ENCODE data around the gene MCTP1.

DNA sequence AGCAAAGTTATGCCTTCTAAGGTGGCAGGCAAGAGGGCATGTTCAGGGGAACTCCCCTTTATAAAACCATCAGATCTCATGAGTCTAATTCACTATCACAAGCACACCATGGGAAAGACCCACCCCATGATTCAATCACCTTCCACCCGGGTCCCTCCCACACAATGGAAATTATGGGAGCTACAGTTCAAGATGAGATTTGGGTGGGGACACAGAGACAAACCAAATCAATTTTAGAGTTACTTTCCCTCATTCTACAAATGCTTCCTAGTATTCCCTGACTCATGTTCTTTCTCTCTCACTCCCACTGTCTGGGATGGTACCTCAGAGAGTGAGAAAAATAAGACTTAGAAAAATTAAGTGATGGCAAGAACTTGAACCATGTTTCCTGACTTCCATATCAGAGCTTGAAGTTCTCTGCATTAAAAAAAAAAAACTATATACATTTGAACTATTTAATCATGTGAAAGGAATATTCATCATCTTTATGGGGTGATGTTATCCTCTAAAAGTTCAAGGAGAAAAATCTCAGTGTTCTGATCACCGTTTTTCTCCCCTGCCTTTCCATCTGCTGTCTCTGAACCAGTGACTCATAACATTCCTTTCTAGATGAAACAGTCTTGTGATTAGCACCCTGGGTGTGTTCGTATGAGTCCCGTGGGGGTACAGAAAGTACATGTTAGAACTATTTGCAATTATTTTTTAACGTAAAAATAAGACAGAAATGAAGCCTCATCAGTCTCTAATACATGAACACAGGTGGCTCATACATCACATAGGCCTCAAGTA, 383.5 kb downstream of the MCTP1 start:
- TF ChIP-seq SIX5 (IDR thresholded peaks at IDR 0.05; ENCODE audit: low read depth, low read length, severe bottlenecking) (no peak), IRF4 (IDR thresholded peaks at IDR 0.05; ENCODE audit: low read depth, low read length) (peak; percentile 55; the same call in 1 of the 2 replicates), MEF2A (IDR thresholded peaks at IDR 0.05; ENCODE audit: insufficient read depth, low read depth, low read length) (no peak), IKZF1 (conservative IDR thresholded peaks at IDR 0.05) (no peak), POLR2A (IDR thresholded peaks at IDR 0.05; ENCODE audit: low read depth, low read length) (no peak), YY1 (IDR thresholded peaks at IDR 0.05; ENCODE audit: low read depth, low read length) (no peak), CHD2 (IDR thresholded peaks at IDR 0.05; ENCODE audit: borderline replicate concordance, low read depth, low read length) (no peak), STAT3 (IDR thresholded peaks at IDR 0.05; ENCODE audit: low read depth, low read length) (no peak), FOS (IDR thresholded peaks at IDR 0.05; ENCODE audit: borderline replicate concordance, extremely low read depth, insufficient read length) (no peak), JUND (IDR thresholded peaks at IDR 0.05; ENCODE audit: low read depth, low read length) (0 out of 2 replicates have a peak, but pooled peaks have one; percentile 43)
- TF ChIP-seq, protein P1, sequence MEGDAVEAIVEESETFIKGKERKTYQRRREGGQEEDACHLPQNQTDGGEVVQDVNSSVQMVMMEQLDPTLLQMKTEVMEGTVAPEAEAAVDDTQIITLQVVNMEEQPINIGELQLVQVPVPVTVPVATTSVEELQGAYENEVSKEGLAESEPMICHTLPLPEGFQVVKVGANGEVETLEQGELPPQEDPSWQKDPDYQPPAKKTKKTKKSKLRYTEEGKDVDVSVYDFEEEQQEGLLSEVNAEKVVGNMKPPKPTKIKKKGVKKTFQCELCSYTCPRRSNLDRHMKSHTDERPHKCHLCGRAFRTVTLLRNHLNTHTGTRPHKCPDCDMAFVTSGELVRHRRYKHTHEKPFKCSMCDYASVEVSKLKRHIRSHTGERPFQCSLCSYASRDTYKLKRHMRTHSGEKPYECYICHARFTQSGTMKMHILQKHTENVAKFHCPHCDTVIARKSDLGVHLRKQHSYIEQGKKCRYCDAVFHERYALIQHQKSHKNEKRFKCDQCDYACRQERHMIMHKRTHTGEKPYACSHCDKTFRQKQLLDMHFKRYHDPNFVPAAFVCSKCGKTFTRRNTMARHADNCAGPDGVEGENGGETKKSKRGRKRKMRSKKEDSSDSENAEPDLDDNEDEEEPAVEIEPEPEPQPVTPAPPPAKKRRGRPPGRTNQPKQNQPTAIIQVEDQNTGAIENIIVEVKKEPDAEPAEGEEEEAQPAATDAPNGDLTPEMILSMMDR (IDR thresholded peaks at IDR 0.05 in 2 of 3, conservative IDR thresholded peaks at IDR 0.05 in 1 of 3; ENCODE audit: control insufficient read depth in 2 of 3, extremely low read depth in 1 of 3, insufficient read depth in 1 of 3, low read depth in 3 of 3, low read length in 3 of 3) = no peak
- TF ChIP-seq, protein P2, sequence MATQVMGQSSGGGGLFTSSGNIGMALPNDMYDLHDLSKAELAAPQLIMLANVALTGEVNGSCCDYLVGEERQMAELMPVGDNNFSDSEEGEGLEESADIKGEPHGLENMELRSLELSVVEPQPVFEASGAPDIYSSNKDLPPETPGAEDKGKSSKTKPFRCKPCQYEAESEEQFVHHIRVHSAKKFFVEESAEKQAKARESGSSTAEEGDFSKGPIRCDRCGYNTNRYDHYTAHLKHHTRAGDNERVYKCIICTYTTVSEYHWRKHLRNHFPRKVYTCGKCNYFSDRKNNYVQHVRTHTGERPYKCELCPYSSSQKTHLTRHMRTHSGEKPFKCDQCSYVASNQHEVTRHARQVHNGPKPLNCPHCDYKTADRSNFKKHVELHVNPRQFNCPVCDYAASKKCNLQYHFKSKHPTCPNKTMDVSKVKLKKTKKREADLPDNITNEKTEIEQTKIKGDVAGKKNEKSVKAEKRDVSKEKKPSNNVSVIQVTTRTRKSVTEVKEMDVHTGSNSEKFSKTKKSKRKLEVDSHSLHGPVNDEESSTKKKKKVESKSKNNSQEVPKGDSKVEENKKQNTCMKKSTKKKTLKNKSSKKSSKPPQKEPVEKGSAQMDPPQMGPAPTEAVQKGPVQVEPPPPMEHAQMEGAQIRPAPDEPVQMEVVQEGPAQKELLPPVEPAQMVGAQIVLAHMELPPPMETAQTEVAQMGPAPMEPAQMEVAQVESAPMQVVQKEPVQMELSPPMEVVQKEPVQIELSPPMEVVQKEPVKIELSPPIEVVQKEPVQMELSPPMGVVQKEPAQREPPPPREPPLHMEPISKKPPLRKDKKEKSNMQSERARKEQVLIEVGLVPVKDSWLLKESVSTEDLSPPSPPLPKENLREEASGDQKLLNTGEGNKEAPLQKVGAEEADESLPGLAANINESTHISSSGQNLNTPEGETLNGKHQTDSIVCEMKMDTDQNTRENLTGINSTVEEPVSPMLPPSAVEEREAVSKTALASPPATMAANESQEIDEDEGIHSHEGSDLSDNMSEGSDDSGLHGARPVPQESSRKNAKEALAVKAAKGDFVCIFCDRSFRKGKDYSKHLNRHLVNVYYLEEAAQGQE (IDR thresholded peaks at IDR 0.05; ENCODE audit: low read depth, low read length) = no peak

Data from GM12878 (cell line).